Cardiac muscle cell (in vitro differentiated cells and primary cell): ENCODE data around the gene ZFYVE21. TPM values are rescaled to one million over a fixed set of nuclear protein-coding genes. Genes with fewer than 3 reads are reported as not detected.

Experiments
- DNase-seq, 2 donors: peaks; one replicate each; pipeline versions ENCODE4 v3.0.0 to v3.0.0-alpha.2; 2010 to 2017; ENCODE audit warnings: low read depth in 1 of 2, low spot score in 1 of 2
- H3K27ac ChIP-seq: fragments of 200-600 bp; sonication (generic); 2 replicates; pipeline ENCODE4 v1.5.1; 2016
- H3K27me3 ChIP-seq: fragments of 200-600 bp; sonication (generic); 2 replicates; pipeline ENCODE4 v1.6.0; 2016; ENCODE audit warnings: control low read depth
- H3K36me3 ChIP-seq: fragments of 200-600 bp; sonication (generic); 2 replicates; pipeline ENCODE4 v1.5.1; 2016; ENCODE audit warnings: control low read depth
- H3K4me1 ChIP-seq: fragments of 200-600 bp; sonication (generic); 2 replicates; pipeline ENCODE4 v1.8.1; 2017; ENCODE audit warnings: low read depth, mild to moderate bottlenecking, mixed run types
- H3K4me3 ChIP-seq: fragments of 200-600 bp; sonication (generic); 2 replicates; pipeline ENCODE4 v1.5.1; 2016; ENCODE audit warnings: mild to moderate bottlenecking
- H3K9me3 ChIP-seq: fragments of 200-600 bp; sonication (generic); 2 replicates; pipeline ENCODE4 v1.5.1; 2017; ENCODE audit warnings: low read depth, mild to moderate bottlenecking, control low read depth
- CTCF ChIP-seq: IDR thresholded peaks from 2 replicates; pipeline ENCODE4 v1.5.1; 2012; ENCODE audit warnings: low read depth, mild to moderate bottlenecking, low read length
- polyA plus RNA-seq: library from polyadenylated mRNA; unstranded; fragments of >200 nt; fragmentation: Nextera tagmentation; extraction: Ambion mirVana; gene quantifications from 2 replicates; pipeline ENCODE4 v1.2.1, GENCODE V29; 2016
- total RNA-seq: library from RNA; depleted of rRNA; stranded (reverse); fragments of >200 nt; gene quantifications from 2 replicates; pipeline ENCODE4 v1.2.3, GENCODE V29; 2016

ZFYVE21 gene
- total and polyA plus RNA-seq, 2 experiments from 2014 or later: 120 to 135 TPM

- H3K4me1 ChIP-seq: no peaks in the 10 kb centered on the region
- peaks cover 87% of the 10 kb centered on the region for H3K36me3 ChIP-seq
- peak overlapping the region; percentile 45 for H3K27ac ChIP-seq
- DNase-seq: no peak
- H3K4me3 ChIP-seq: no peak overlapping the region
- H3K27me3 ChIP-seq: no peaks in the 10 kb centered on the region
- H3K9me3 ChIP-seq: no peaks in the 10 kb centered on the region
- TF ChIP-seq CTCF: no peak
These were observed 29.8 kb downstream of the ZFYVE21 start for GRCh38 chr14:103745424-103745823.

- H3K27me3 ChIP-seq: no peaks in the 10 kb centered on the region
- DNase-seq: peak in 1 of 2 donors; percentile 28
- H3K36me3 ChIP-seq: peaks cover 89% of the 10 kb centered on the region
- H3K4me1 ChIP-seq: no peaks in the 10 kb centered on the region
- no peak overlapping the region for H3K4me3 ChIP-seq
- no peaks in the 10 kb centered on the region for H3K9me3 ChIP-seq
- no peak for TF ChIP-seq CTCF
- no peak overlapping the region for H3K27ac ChIP-seq
These were observed 31.1 kb downstream of the ZFYVE21 start for GRCh38 chr14:103746701-103747100.

- H3K4me1 ChIP-seq: no peaks in the 10 kb centered on the region
- no peak for DNase-seq
- no peaks in the 10 kb centered on the region for H3K9me3 ChIP-seq
- H3K27me3 ChIP-seq: no peaks in the 10 kb centered on the region
- no peak overlapping the region for H3K4me3 ChIP-seq
- H3K36me3 ChIP-seq: peaks cover 94% of the 10 kb centered on the region
- H3K27ac ChIP-seq: peak overlapping the region; percentile 1
- TF ChIP-seq CTCF: no peak
These were observed 32.9 kb downstream of the ZFYVE21 start for GRCh38 chr14:103748534-103748857.

GRCh38 chr14:103749452-103749851 lies 33.8 kb downstream of the ZFYVE21 start:
- no peak for DNase-seq
- H3K36me3 ChIP-seq: peaks cover 92% of the 10 kb centered on the region
- H3K27me3 ChIP-seq: no peaks in the 10 kb centered on the region
- no peaks in the 10 kb centered on the region for H3K9me3 ChIP-seq
- no peak for TF ChIP-seq CTCF
- no peak overlapping the region for H3K4me3 ChIP-seq
- no peak overlapping the region for H3K27ac ChIP-seq
- no peaks in the 10 kb centered on the region for H3K4me1 ChIP-seq

- H3K36me3 ChIP-seq: peaks cover 89% of the 10 kb centered on the region
- H3K27ac ChIP-seq: no peak overlapping the region
- no peaks in the 10 kb centered on the region for H3K27me3 ChIP-seq
- no peak for DNase-seq
- TF ChIP-seq CTCF: no peak
- H3K9me3 ChIP-seq: no peaks in the 10 kb centered on the region
- H3K4me3 ChIP-seq: no peak overlapping the region
- no peaks in the 10 kb centered on the region for H3K4me1 ChIP-seq
These were observed 34.2 kb downstream of the ZFYVE21 start for GRCh38 chr14:103749860-103750259.

GRCh38 chr14:103753774-103754173 lies 38.2 kb downstream of the ZFYVE21 start:
- no peaks in the 10 kb centered on the region for H3K27me3 ChIP-seq
- no peaks in the 10 kb centered on the region for H3K9me3 ChIP-seq
- no peak overlapping the region for H3K27ac ChIP-seq
- H3K4me3 ChIP-seq: no peak overlapping the region
- no peak for DNase-seq
- peaks cover 65% of the 10 kb centered on the region for H3K36me3 ChIP-seq
- H3K4me1 ChIP-seq: no peaks in the 10 kb centered on the region
- TF ChIP-seq CTCF: no peak
